Neuronal stem cell (in vitro differentiated cells): ENCODE results near the gene PTPRM. TPM values are rescaled to one million over a fixed set of nuclear protein-coding genes. Genes with fewer than 3 reads are reported as not detected.

Experiments
- DNase-seq: peaks from one replicate; pipeline ENCODE4 v3.0.0-alpha.2; 2013; ENCODE audit warnings: low spot score
- H2AFZ ChIP-seq: one replicate; pipeline ENCODE4 v1.6.1; 2013; ENCODE audit warnings: mild to moderate bottlenecking, low read length, inconsistent platforms
- H2AK5ac ChIP-seq: 2 replicates; pipeline ENCODE4 v1.6.1; 2013; ENCODE audit warnings: low read depth, mild to moderate bottlenecking, inconsistent platforms, low read length, moderate library complexity, mixed read lengths
- H2BK120ac ChIP-seq: 2 replicates; pipeline ENCODE4 v1.6.1; 2013; ENCODE audit warnings: low read depth, mild to moderate bottlenecking, inconsistent platforms, low read length, moderate library complexity, mixed read lengths
- H2BK12ac ChIP-seq: one replicate; pipeline ENCODE4 v1.6.1; 2013; ENCODE audit warnings: low read length, inconsistent platforms
- H2BK15ac ChIP-seq: 2 replicates; pipeline ENCODE4 v1.6.1; 2013; ENCODE audit warnings: mild to moderate bottlenecking, low read length, inconsistent platforms, mixed read lengths
- H2BK5ac ChIP-seq: one replicate; pipeline ENCODE4 v1.6.1; 2013; ENCODE audit warnings: inconsistent platforms, mild to moderate bottlenecking, low read length, moderate library complexity
- H3K14ac ChIP-seq: one replicate; pipeline ENCODE4 v1.6.1; 2013; ENCODE audit warnings: low read length, inconsistent platforms
- H3K18ac ChIP-seq: 2 replicates; pipeline ENCODE4 v1.6.1; 2013; ENCODE audit warnings: low read length, inconsistent platforms
- H3K23ac ChIP-seq: 2 replicates; pipeline ENCODE4 v1.6.1; 2013; ENCODE audit warnings: low read depth, mild to moderate bottlenecking, mixed read lengths, low read length, inconsistent platforms; ENCODE audit not compliant: poor library complexity
- H3K27ac ChIP-seq: replicated peaks from 3 replicates; pipeline ENCODE4 v1.5.1; 2013; ENCODE audit warnings: low read length, inconsistent platforms
- H3K27me3 ChIP-seq, 3 experiments: 2 replicates each; pipeline ENCODE4 v1.6.1; 2013; ENCODE audit warnings: low read length in 3 of 3, mild to moderate bottlenecking in 2 of 3, inconsistent platforms in 1 of 3, low read depth in 1 of 3, mixed read lengths in 1 of 3, moderate library complexity in 1 of 3; ENCODE audit not compliant: control insufficient read depth in 3 of 3, insufficient read depth in 3 of 3
- H3K36me3 ChIP-seq, 2 donors: replicated peaks in 1 of 2; 2 replicates each; pipeline ENCODE4 v1.6.1; 2013; ENCODE audit warnings: low read length in 2 of 2; ENCODE audit not compliant: control insufficient read depth in 2 of 2, insufficient read depth in 2 of 2
- H3K4ac ChIP-seq: 2 replicates; pipeline ENCODE4 v1.6.1; 2013; ENCODE audit warnings: inconsistent platforms, mild to moderate bottlenecking, low read length, moderate library complexity
- H3K4me1 ChIP-seq, 2 donors: 1 replicate in 1 of 2; 2 replicates in 1 of 2; pipeline ENCODE4 v1.6.1; 2013; ENCODE audit warnings: low read length in 2 of 2, low read depth in 1 of 2; ENCODE audit not compliant: control insufficient read depth in 2 of 2, insufficient read depth in 1 of 2
- H3K4me2 ChIP-seq: one replicate; pipeline ENCODE4 v1.6.1; 2013; ENCODE audit warnings: mild to moderate bottlenecking, low read length, inconsistent platforms; ENCODE audit not compliant: insufficient read depth, poor library complexity, severe bottlenecking
- H3K4me3 ChIP-seq, 2 donors: 2 replicates each; pipeline ENCODE4 v1.5.1; 2013; ENCODE audit warnings: low read length in 2 of 2, mild to moderate bottlenecking in 2 of 2, inconsistent platforms in 1 of 2, moderate library complexity in 1 of 2
- H3K79me1 ChIP-seq: one replicate; pipeline ENCODE4 v1.6.1; 2013; ENCODE audit warnings: low read depth, mild to moderate bottlenecking, inconsistent platforms, low read length, moderate library complexity
- H3K9ac ChIP-seq: one replicate; pipeline ENCODE4 v1.6.1; 2013; ENCODE audit warnings: mild to moderate bottlenecking, low read depth, low read length, inconsistent platforms; ENCODE audit not compliant: poor library complexity
- H3K9me3 ChIP-seq, 2 donors: replicated peaks in 1 of 2; 2 replicates each; pipeline versions ENCODE3 to v1.6.1; 2013; ENCODE audit warnings: low read length in 2 of 2, mild to moderate bottlenecking in 2 of 2, inconsistent platforms in 1 of 2, low read depth in 1 of 2, mixed read lengths in 1 of 2, moderate library complexity in 1 of 2; ENCODE audit not compliant: control insufficient read depth in 2 of 2, insufficient read depth in 1 of 2
- H4K8ac ChIP-seq: one replicate; pipeline ENCODE4 v1.6.1; 2013; ENCODE audit warnings: low read depth, mild to moderate bottlenecking, inconsistent platforms, low read length, moderate library complexity
- H4K91ac ChIP-seq: one replicate; pipeline ENCODE4 v1.6.1; 2013; ENCODE audit warnings: low read length, low read depth, mild to moderate bottlenecking, inconsistent platforms; ENCODE audit not compliant: poor library complexity
- WGBS, 2 donors: extraction: QIAGEN DNeasy Blood & Tissue Kit; methylation state at CpG; one replicate each; pipeline ENCODE4 v1.1.7; 2013; ENCODE audit warnings: missing lambda C conversion rate in 2 of 2, mixed read lengths in 1 of 2; ENCODE audit not compliant: insufficient read length in 2 of 2, insufficient replicate concordance in 1 of 2; ENCODE audit errors: extremely low coverage in 2 of 2; 5-methylcytosine and 5-hydroxymethylcytosine counted together
- small RNA-seq: library from polyadenylated mRNA; stranded (forward); fragments of <200 nt; extraction: miRNeasy Mini kit (QIAGEN cat#:217004); gene quantifications from one replicate; pipeline ENCODE3, GENCODE V24; 2013; ENCODE audit not compliant: insufficient read depth

Gene PTPRM

DNA sequence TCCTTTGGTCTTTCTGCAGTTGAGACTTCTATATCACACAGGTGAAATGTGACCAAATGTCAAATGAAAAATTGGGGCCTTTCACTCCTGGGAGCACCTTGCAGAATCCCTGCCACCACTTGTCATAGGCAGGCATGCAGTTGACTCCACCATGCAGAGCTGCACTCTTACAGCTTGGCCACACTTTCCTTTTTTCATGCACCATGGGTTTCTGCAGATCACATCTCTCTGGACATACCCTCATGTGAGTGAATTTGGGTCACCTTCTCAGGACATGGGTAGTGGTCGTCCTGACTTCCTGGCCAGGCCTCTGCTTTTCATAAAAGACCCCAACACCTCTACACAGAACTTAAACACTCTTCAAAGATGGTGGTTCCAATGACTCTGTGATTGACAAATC, 887.0 kb downstream of the PTPRM start:
- whole genome bisulfite sequencing, 2 donors, result no CpG with 5 or more reads among the region's 1 CpG

DNA sequence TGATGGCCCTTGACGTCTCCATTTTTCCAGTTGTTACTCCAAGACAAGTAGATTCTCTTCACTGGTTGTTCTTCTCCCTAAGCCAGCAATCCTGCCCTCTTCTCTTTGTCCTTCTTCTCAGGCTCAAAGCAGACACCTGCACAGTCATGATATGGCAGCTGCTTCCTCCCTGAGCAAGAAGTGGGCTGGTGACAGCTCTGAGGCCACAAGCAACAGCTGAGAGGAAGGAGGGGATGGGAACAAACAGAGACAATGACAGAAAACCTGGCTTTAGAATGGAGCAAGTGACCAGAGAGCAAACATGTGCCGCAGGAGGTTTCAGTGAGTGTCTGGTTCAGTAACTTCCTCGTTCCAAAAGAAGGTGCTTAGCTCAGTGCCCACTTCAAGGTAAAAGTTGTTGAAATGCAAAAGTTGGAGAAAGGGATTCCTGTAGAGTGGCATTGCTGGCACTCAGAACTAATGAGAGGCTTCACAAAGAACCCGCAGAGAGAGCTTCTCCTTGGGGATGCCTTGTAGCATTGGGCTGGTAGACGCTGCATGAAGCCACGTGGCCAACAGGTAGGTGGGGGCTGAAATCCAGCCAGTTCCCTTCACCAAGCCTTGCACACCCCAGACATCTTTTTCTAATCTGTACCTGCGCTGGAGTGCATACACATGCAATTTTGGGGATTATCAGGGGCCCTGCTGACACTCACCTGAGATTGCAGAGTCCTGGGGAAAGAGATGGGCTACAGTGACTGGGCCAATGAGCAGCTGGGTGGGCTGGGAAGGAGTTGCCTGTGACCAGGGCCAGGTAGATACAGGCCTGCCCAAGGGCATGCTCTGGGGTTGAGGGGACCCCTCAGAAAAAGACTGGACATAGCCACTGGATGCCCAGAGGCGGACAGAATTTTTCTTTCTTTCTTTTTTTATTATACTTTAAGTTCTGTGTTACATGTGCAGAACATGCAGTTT, 888.8 kb downstream of the PTPRM start:
- Histone ChIP-seq H3K18ac (no peak overlapping the region), H4K91ac (no peak overlapping the region), H3K9ac (no peak overlapping the region), H3K4me2 (no peak overlapping the region), H3K4me3 (no peak overlapping the region), H2BK5ac (no peak overlapping the region), H3K27me3 (no peaks in the 10 kb centered on the region), H3K27ac (no peak overlapping the region), H4K8ac (no peak overlapping the region), H3K4me1 (no peaks in the 10 kb centered on the region), H3K23ac (no peak overlapping the region), H3K4ac (no peak overlapping the region), H2BK15ac (no peak overlapping the region), H3K14ac (no peak overlapping the region), H3K79me1 (no peaks in the 10 kb centered on the region), H3K9me3 (no peaks in the 10 kb centered on the region), H2AK5ac (no peak overlapping the region), H3K36me3 (no peaks in the 10 kb centered on the region), H2BK120ac (no peak overlapping the region), H2AFZ (no peak overlapping the region), H2BK12ac (no peak overlapping the region)
- DNase-seq, result no peak
- no CpG with 5 or more reads among the region's 8 CpGs for WGBS, 2 donors

More for the DNA sequence above, 887.0 kb downstream of the PTPRM start:
- H3K4me2 ChIP-seq, result no peak overlapping the region
- no peak overlapping the region for H4K8ac ChIP-seq
- H3K18ac ChIP-seq, result no peak overlapping the region
- H4K91ac ChIP-seq, result no peak overlapping the region
- no peak overlapping the region for H3K27ac ChIP-seq
- H3K27me3 ChIP-seq, result no peaks in the 10 kb centered on the region
- H2BK5ac ChIP-seq, result no peak overlapping the region
- no peaks in the 10 kb centered on the region for H3K9me3 ChIP-seq
- H3K14ac ChIP-seq, result no peak overlapping the region
- H3K9ac ChIP-seq, result no peak overlapping the region
- H3K4me3 ChIP-seq, result no peak overlapping the region
- no peak for DNase-seq
- no peak overlapping the region for H2BK120ac ChIP-seq
- no peak overlapping the region for H3K23ac ChIP-seq
- H3K79me1 ChIP-seq, result no peaks in the 10 kb centered on the region
- H2BK15ac ChIP-seq, result no peak overlapping the region
- no peak overlapping the region for H2AFZ ChIP-seq
- H3K4ac ChIP-seq, result no peak overlapping the region
- H2BK12ac ChIP-seq, result no peak overlapping the region
- H2AK5ac ChIP-seq, result no peak overlapping the region
- H3K4me1 ChIP-seq, result no peaks in the 10 kb centered on the region
- no peaks in the 10 kb centered on the region for H3K36me3 ChIP-seq

Small RNA genes lying within 50 kb of the gene (small RNA-seq; reads per million reads assigned to genes)
- gene AP001094.1 (not detected), gene RF00012 (not detected)
